Stimulated activated CD8-positive, alpha-beta memory T cell treated with anti-CD3 and anti-CD28 coated beads, Interleukin-4, amount 100 ng/mL, for 24 hours (primary cell): ENCODE data around the gene MAGI1.
"Not testable (repeated sequence)": the region's sequence is repeated elsewhere in the genome, so short reads cannot be mapped to it uniquely, and the experiment has no call there.

Source experiments
- DNase-seq: peaks from one replicate; pipeline ENCODE4 v3.0.0-alpha.2; 2020; ENCODE audit warnings: low read depth

MAGI1 gene

DNA sequence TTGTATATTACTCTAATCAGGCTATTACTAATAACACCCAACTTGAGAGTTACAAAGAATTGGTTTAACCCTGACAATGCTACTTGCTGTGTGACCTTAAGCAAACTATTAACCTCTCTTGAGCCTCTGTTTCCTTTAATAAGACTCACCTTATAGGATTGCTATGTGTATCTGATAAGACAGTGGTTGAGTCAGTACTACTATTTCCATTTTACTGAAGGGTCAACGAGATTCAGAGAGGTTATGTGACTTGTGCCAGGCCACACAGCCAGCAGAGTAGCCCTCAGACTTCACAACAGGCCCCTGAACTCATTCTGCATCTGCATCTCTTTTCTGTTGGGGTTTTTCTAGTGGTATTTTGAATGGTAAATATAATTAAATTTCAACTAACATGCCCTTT is 420.1 kb downstream of the MAGI1 start:
- no peak for DNase-seq

DNA sequence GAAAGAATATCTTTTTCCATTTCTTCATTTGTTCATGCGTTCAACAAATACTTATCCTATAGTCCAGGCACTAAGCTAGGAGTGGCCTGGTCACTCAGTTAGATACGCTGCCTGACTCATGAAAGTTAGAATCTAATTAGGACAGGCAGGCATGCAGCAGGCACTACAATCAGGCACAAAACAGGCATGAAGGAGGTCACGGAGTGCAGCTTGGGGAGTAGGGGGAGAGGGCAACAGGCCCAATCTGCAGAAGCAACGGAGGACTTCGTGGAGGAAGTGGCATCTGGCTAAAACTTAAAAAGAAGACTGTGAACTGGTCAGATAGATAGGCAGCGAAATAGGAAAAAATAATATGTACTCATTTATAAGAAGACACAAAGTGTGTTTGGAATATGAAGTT is 420.9 kb downstream of the MAGI1 start:
- no peak for DNase-seq

- no peak for DNase-seq
Observed at GRCh38 chr3:65617209-65617608, 421.5 kb downstream of the MAGI1 start.

GRCh38 chr3:65616563-65616962 is 422.2 kb downstream of the MAGI1 start:
- DNase-seq, result no peak

GRCh38 chr3:65615329-65615728 is 423.4 kb downstream of the MAGI1 start:
- no peak for DNase-seq

DNA sequence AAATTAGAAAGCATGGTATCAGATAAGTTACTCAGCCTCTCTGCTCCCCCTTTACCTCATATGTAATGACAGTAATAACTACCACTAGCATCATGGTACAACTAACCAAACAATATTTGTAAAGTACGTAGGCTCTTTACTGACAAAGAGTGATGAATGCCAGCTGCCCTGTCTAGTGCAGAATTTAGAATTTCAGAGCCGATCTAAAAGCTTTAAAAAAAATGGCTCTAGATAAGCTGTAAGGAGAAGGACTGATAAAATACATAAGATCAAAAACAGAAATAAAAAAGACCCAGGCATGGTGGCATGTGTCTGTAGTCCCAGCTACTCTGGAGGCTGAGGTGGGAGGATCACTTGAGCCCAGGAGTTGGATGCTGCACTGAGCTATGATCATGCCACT is 424.1 kb downstream of the MAGI1 start:
- no peak for DNase-seq

GRCh38 chr3:65607965-65608460 is 430.7 kb downstream of the MAGI1 start:
- not testable (repeated sequence) for DNase-seq

DNA sequence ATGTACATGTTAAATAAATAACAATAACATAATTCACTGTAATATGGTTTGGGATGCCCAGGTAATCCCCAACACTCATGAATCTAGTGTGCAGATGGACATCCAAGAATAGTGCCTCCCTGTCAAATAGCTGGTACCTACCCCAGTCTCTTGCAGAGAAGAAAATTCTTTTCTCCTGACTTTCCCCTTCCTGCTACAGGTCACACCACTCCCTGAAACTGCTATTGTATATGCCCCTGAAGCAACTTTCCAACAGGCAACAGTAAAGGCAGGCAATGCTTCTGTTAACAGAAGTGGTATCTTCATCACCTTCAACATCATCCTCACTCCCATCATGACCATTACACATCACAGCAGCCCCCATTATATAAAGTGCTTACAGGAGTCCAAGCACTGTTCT is 431.6 kb downstream of the MAGI1 start:
- DNase-seq, result no peak

GRCh38 chr3:65605876-65606432 is 432.8 kb downstream of the MAGI1 start:
- no peak for DNase-seq

DNA sequence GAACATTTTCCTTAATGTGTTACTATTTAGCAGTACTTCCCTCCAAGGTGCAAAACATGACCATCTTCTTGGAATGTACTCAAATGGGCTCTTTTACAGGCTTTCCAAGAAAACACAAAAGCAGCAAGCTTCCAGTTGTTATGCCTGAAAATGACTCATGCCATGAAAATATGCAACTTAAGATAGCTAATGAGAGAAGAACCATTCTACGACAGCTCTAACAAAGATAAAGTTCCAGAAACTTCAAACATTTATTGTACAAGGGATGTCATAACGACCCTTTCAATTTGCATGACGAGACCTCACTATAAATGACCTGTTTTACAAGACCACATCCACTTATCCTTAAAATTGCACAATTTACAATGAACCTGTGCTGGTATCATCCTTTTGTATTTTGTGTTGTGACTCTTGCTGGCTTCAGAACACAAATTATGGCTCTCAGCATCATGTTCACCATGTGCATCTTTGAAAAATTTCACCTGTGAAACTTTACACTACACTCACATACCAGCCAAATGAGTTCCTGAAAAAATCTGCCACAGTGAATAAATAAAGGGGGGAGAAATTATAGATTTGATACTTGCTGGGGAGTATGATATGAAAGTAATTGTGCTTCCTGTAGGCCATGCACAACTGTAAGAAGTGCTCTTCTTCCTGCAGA is 433.7 kb downstream of the MAGI1 start:
- DNase-seq, result no peak

DNA sequence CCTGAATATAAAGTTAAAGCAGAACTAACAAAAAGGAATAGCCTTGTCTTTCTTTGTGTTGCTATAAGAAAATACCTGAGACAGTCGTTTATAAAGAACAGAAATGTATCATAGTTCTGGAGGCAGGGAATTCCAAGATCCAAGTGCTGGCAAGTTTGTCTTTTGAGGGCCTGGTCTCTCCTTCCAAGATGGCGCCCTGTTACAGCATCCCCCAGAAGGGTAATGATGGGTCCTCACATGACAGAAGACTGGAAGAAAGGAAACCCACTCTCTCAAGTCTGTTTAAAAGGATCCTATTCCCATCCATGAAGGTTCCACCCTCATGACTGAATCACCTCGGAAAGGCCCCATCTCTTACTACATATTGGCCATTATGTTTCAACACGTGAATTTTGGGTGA is 435.1 kb downstream of the MAGI1 start:
- no peak for DNase-seq

DNA sequence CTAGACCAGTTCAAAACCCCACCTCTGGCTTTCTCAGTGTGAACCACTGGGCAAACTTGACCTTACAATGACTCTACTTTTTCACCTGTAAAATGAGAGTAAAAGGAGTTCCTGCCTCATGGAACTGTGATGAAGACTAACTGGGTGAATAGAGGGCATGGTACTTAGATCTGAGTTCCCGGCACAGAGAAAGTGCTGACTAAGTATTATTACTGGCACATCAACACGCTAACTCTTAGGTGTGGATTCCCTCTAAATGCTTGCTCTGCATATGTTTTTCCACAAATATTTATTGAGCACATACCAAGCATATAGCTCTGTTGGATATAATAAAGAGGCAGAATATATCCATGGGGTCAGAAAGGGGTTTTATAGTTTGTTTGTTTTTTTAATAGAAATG is 437.8 kb downstream of the MAGI1 start:
- no peak for DNase-seq

- DNase-seq, result no peak
Observed at GRCh38 chr3:65597952-65598413, 440.7 kb downstream of the MAGI1 start.

DNA sequence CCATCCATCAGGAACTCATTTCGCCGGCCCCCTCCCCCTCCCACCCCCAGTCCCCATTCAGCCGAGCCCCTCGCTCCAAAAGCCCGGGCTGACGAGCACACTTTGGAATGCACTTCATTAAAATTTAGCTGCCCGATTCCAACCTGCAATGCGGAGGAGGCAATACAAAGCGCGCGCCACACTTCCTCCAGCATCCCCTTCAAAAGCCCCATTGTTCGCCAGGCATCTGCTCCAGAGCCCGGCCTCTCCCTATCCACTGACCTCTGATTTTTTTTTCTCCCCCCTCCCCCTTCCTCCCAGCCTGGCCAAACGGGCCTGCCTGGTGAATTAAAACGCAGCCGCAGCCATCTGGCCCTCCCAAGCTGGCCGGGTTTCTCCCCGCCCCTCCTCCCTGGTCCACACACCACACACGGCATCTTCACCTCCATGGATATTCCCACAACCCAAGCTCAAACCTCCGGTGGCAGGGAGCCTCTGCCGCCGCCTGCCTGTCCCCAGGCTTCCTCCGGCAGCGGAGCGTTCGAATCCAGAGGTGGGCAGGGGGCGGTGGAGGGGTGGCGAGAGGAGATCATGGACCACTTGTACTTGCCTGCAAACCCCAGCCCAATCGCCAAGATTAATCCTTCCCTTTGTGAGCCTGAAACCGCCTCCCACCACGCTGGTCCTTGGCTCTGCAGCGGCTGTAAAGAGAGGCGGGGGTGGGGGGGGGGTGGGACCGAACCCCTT is 441.3 kb downstream of the MAGI1 start:
- DNase-seq, result no peak

DNA sequence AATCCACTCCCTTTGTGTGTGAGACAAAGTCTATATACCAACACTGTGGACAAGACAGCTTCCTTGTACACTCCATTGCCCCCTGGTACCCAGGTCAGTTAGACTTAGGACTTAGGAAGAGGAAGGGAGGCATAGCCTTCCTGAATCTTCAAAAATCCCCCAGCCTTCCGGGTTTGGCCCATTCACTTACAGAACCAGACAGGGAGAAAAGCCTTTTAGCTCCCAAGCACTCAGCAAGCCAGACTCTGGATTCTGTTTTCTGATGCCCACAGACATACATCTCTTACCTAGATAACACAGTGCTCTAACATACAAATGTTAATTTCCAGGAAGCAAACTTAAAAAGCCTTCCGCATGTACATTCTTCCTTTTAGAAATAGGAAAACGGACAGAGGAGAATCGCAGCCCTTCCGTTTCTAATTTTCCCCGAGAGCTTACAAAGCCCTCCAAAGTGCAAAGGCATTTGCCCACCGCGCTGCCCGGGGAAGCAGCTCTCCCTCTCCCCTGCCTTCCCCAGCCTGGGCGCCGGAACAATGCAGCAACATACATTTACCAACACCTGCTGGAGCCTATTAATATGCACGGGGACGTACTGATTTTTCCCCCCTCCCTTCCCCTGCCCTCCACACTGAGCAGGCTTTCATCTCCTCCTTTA is 442.0 kb downstream of the MAGI1 start:
- no peak for DNase-seq

GRCh38 chr3:65596029-65596300 is 442.8 kb downstream of the MAGI1 start:
- no peak for DNase-seq

- DNase-seq, result no peak
Observed at GRCh38 chr3:65595222-65596028, 443.3 kb downstream of the MAGI1 start.

DNA sequence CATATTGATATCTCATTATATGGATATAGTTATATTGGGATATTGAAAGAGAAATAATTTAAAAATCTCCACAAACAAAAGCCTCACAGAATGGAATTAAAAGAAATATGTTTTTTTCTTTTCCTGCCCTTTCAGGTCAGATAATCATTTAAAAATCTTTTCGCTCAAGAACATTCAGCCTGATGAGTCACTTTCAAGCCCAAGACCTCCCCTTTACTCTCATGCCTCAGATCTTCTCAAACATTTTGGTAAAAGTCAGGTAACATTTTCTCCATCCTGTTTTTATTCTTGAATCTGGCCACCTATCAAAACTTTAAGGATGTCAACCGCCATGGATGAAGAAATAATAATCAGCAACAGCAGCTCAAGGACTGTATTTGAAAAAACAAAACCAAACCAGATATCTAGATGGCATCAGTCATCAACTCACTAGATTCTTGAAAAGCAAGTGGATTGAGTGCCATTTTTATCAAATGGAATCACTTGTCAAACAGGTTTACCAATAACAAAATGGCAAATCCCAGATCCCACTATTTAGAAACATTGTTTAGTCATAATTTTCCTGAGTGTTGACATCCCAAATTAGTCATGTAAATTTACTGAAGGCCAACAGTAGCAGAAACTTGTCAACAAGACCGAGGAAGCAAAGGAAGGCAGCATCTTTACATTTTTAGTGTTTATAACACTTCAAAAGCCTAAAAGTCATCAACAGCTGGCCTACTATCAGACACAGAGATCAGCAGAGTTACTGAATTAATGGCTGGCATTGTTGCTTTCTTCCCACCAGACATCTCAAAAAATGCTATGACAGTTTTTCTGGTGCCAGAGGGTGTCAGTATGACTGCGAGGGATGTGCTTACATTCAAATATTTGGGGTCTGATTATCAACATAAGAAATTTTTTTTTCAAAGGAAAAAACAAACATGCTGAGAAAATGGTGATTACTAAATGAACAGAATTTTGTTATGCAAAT is 444.7 kb downstream of the MAGI1 start:
- DNase-seq, result no peak

DNA sequence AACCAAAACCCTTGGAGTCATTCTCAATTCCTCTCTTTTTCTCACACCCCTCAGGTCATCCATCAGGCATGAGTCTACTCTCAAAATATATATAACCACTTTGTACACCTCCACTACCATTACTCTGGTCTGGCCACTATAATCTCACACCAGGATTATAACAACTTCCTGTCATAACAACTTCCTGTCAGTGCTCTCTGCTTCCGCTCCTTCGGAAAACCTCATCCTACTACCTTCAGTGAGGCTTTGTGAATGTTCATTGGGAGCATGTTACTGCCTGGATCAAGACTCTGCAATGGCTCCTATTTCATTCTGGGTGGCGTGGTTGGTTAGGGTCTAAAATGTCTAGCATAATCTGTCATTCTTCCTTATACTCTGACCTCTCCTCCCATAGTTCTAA is 447.4 kb downstream of the MAGI1 start:
- no peak for DNase-seq

- no peak for DNase-seq
Observed at GRCh38 chr3:65588884-65589283, 449.8 kb downstream of the MAGI1 start.
